ENCODE data around the gene MAG.

DNA sequence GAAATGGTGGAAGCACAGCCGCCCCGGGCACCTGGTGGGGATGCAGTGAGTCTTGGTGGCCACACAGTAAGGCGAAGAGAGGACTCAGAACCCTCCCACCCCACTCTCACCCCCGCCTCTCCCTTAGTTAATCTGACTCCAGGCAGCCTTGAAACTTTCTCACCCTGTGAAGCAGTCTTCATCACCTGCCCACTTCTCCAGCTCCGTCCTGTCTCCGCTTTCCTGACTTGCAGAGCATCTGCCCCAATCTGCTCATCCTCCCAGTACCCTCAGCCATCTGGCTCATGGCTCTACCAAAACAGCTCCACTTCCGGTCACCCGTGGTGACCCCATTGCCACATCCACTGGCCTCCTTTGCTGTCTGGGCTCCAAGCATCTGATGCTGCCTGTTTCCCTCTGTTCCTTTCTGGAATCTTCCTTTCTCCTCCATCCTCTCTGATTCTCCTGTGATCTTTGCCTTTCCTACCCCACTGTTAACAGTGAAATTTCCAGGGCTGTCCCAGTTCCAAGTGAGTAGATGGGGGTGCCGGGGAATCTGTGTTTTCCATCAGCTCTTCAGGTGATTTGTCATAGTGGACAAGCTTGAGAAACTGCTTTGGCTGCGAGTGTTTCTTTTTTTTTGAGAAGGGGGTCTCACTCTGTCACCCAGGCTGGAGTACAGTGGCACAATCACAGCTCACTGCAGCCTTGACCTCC is 18.9 kb upstream of the MAG start:
- TF ChIP-seq CTCF (IDR thresholded peaks at IDR 0.05; ENCODE audit: insufficient read depth, low read length) (no peak), POLR2AphosphoS5 (IDR thresholded peaks at IDR 0.05; ENCODE audit: low read depth) (no peak), REST (IDR thresholded peaks at IDR 0.05; ENCODE audit: insufficient replicate concordance, low read depth) (no peak), GABPA (IDR thresholded peaks at IDR 0.05; ENCODE audit: low read depth) (no peak), SPI1 (IDR thresholded peaks at IDR 0.05; ENCODE audit: borderline replicate concordance, low read depth) (no peak)

Data from HL-60 (cell line).